GM12878 (cell line): ENCODE data around the gene DACH1. TPM values are rescaled to one million over a fixed set of nuclear protein-coding genes. Genes with fewer than 3 reads are reported as not detected.

Experiments
- ATAC-seq: fragments of 200-7000 bp; cut with Tn5 transposase; 3 replicates; pipeline ENCODE4 v1.9.1; 2020; ENCODE audit warnings: mild to moderate bottlenecking, moderate library complexity
- BruUV-seq: library from RNA; stranded (reverse); fragments of 400-500 nt; replicated peaks from 2 replicates; lab custom pipeline; 2021; lab: Mats Ljungman, UMichigan
- CTCF ChIA-PET: fragments of 300-600 bp; sonication (Branson Sonifier 250); formaldehyde crosslinking; extraction: SDS; loops from one replicate; lab custom pipeline; 2021; ENCODE audit warnings: inconsistent platforms; lab: Yijun Ruan, JAX
- POLR2A ChIA-PET: fragments of 350-600 bp; formaldehyde crosslinking; extraction: SDS; loops from one replicate; lab custom pipeline; 2021; ENCODE audit warnings: inconsistent platforms; lab: Charles Lee
- RAD21 ChIA-PET: fragments of 300-600 bp; sonication (Branson Sonifier 250); formaldehyde crosslinking; loops from one replicate; lab custom pipeline; 2023; ENCODE audit warnings: antibody characterized with exemption; ENCODE audit not compliant: unreplicated experiment; lab: Charles Lee
- SMC1A ChIA-PET: fragments of 300-600 bp; sonication (Branson Sonifier 250); formaldehyde crosslinking; loops from one replicate; lab custom pipeline; 2023; ENCODE audit not compliant: unreplicated experiment, uncharacterized antibody; lab: Charles Lee
- DNase-seq: peaks from one replicate; pipeline ENCODE4 v3.0.0-alpha.2; 2011; ENCODE audit warnings: low read depth, low spot score
- FAIRE-seq: peaks from 3 replicates; lab custom pipeline; 2011; peaks lifted over from hg19 to GRCh38; lab: Jason Lieb, UNC
- H2AFZ ChIP-seq: 2 replicates; pipeline ENCODE4 v1.6.0; 2011; ENCODE audit warnings: low read depth, low read length, control low read depth; ENCODE audit not compliant: control insufficient read depth
- H3K27ac ChIP-seq: 2 replicates; pipeline ENCODE4 v1.5.1; 2011; ENCODE audit warnings: control low read depth; ENCODE audit not compliant: control insufficient read depth, insufficient read depth
- H3K27me3 ChIP-seq, 2 experiments: replicated peaks in 1 of 2; 2 replicates each; pipeline versions ENCODE4 v1.6.0 to v1.6.1; 2011; ENCODE audit warnings: low read length in 1 of 2; ENCODE audit not compliant: control insufficient read depth in 2 of 2, insufficient read depth in 2 of 2
- H3K36me3 ChIP-seq, 2 experiments: 2 replicates each; pipeline ENCODE4 v1.5.1; 2011; ENCODE audit warnings: low read length in 1 of 2; ENCODE audit not compliant: control insufficient read depth in 2 of 2, insufficient read depth in 2 of 2
- H3K4me1 ChIP-seq: 2 replicates; pipeline ENCODE4 v1.6.1; 2011; ENCODE audit warnings: mild to moderate bottlenecking, low read length, moderate library complexity, mixed read lengths; ENCODE audit not compliant: control insufficient read depth, insufficient read depth
- H3K4me2 ChIP-seq: 2 replicates; pipeline ENCODE4 v1.6.0; 2011; ENCODE audit warnings: control low read depth; ENCODE audit not compliant: control insufficient read depth, insufficient read depth
- H3K4me3 ChIP-seq: fragments of 200-600 bp; sonication (generic); 2 replicates; pipeline ENCODE4 v1.5.1; 2016
- H3K79me2 ChIP-seq: 2 replicates; pipeline ENCODE4 v1.6.0; 2011; ENCODE audit warnings: low read length; ENCODE audit not compliant: control insufficient read depth, insufficient read depth
- H3K9ac ChIP-seq: 2 replicates; pipeline ENCODE4 v1.8.0; 2011; ENCODE audit warnings: low read length, control low read depth, mixed read lengths; ENCODE audit not compliant: control insufficient read depth, insufficient read depth
- H3K9me3 ChIP-seq: replicated peaks from 3 replicates; pipeline ENCODE4 v1.5.1; 2011; ENCODE audit warnings: mild to moderate bottlenecking, low read length; ENCODE audit not compliant: control insufficient read depth, insufficient read depth
- H4K20me1 ChIP-seq: 2 replicates; pipeline ENCODE4 v1.6.0; 2011; ENCODE audit not compliant: control insufficient read depth, insufficient read depth
- E4F1 ChIP-seq: fragments of 450-650 bp; IDR thresholded peaks from 2 replicates; pipeline ENCODE4 v1.6.1; 2018; ENCODE audit warnings: borderline replicate concordance, mild to moderate bottlenecking; ENCODE audit not compliant: partially characterized antibody
- ETV6 ChIP-seq, 2 experiments: fragments of 450-650 bp in 1 of 2; IDR thresholded peaks in 1 of 2; conservative IDR thresholded peaks in 1 of 2; 2 replicates each; pipeline ENCODE4 v1.6.1; 2014; ENCODE audit warnings: antibody characterized with exemption in 1 of 2, borderline replicate concordance in 1 of 2, low read depth in 1 of 2, mild to moderate bottlenecking in 1 of 2, moderate library complexity in 1 of 2
- NRF1 ChIP-seq: conservative IDR thresholded peaks from 2 replicates; pipeline ENCODE4 v1.6.1; 2011; ENCODE audit warnings: mild to moderate bottlenecking, low read depth, low read length, improper control_type of control experiment
- SMAD5 ChIP-seq: IDR thresholded peaks from 2 replicates; pipeline ENCODE4 v1.6.1; 2016; ENCODE audit warnings: antibody characterized with exemption, low read depth
- USF1 ChIP-seq: IDR thresholded peaks from 2 replicates; pipeline ENCODE4 v1.6.1; 2011; ENCODE audit warnings: borderline replicate concordance, low read depth, mild to moderate bottlenecking, moderate library complexity, mixed read lengths, low read length; ENCODE audit not compliant: insufficient read depth; ENCODE audit errors: extremely low read length
- WGBS: methylation state at CpG from one replicate; pipeline ENCODE4 v1.1.6; 2016; ENCODE audit warnings: low lambda C conversion rate; ENCODE audit not compliant: insufficient replicate concordance, insufficient coverage; ENCODE audit errors: missing lambda C conversion rate; 5-methylcytosine and 5-hydroxymethylcytosine counted together
- in situ Hi-C: fragments of 300-500 bp; cut with MboI; formaldehyde crosslinking; loops from 9 replicates; pipeline ENCODE4 v1.14.3; 2018; ENCODE audit warnings: mixed read lengths
- intact Hi-C: fragments of 100-400 bp; cut with micrococcal nuclease; formaldehyde crosslinking; loops from one replicate; pipeline ENCODE4 v1.14.2; 2022; ENCODE audit not compliant: unreplicated experiment
- polyA plus RNA-seq, 11 experiments: library from polyadenylated mRNA; depleted of rRNA in 4 of 11; unstranded in 6 of 11; stranded (reverse) in 5 of 11; fragments of >200 nt; fragmentation: Nextera tagmentation in 4 of 11; fragmentation: Illumina TruSeq in 1 of 11; extraction: Ambion mirVana in 4 of 11; extraction: Trizol in 1 of 11; gene quantifications; 1 replicate in 1 of 11; 2 replicates in 10 of 11; pipeline versions ENCODE4 v1.2.1 to v1.2.3, GENCODE V29; 2011 to 2016; ENCODE audit warnings: inconsistent platforms in 2 of 11, missing spikeins in 2 of 11, low read depth in 1 of 11
- total RNA-seq, 4 experiments: library from RNA; depleted of rRNA in 3 of 4; stranded (reverse); fragments of >200 nt in 3 of 4; fragmentation: Illumina TruSeq in 1 of 4; extraction: Trizol in 1 of 4; gene quantifications; 2 replicates each; pipeline versions ENCODE4 v1.2.1 to v1.2.3, GENCODE V29; 2013 to 2021

Gene DACH1
- total and polyA plus RNA-seq, 10 of the 15 experiments (the other 5 are each of a cell fraction or from before 2014, with no cell fraction given) = 0.05 TPM; not detected in 9

- TF ChIP-seq E4F1 = no peak
Measured at GRCh38 chr13:71864094-71864985, 2.7 kb downstream of the DACH1 start (continued).

DNA sequence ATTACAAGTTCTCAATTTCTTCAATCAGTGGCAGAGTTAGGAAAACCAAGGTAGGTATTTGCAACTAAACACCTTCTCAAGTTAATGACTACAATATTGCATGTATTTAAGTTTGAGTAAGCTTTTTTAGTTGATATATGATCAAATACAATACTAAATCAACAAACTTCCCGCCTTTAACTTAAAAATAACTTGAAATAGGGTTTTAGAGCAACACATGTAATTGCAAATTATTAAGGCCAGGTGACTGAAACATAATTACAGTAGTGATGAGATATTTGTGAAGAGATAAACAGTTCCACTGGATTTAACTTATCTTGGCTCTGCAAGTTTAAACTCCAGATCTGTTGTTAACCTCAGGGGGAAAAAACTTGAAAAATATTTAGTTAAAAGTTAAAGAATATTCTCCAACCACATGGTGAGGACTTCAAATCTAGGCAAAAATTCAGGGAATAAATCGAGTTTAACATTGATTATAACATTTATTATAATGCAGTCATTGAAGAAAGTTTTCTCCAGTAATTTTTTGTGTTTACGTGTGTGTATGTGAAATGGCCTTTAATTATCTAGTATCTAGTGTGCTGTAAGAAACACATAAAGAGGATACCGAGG, 3.6 kb downstream of the DACH1 start:
- intact Hi-C loops (no loop called here), in situ Hi-C loops (no loop called here)
- SMC1A ChIA-PET = interaction anchor here (1.6 kb wide), 1 partner anchor 12 kb away, joined by 4 read pairs; no protein-coding TSS in a partner anchor
- TF ChIP-seq USF1 (no peak), SMAD5 (no peak), ETV6 (conservative IDR thresholded peaks at IDR 0.05 in 1 of 2, IDR thresholded peaks at IDR 0.05 in 1 of 2; ENCODE audit: borderline replicate concordance in 1 of 2, low read depth in 1 of 2) (no peak), NRF1 (no peak)
- RAD21 ChIA-PET = no interaction called here
- no peaks in the 10 kb centered on the region for H3K4me1 ChIP-seq
- H3K36me3 ChIP-seq = no peaks in the 10 kb centered on the region
- H2AFZ ChIP-seq = no peak overlapping the region
- FAIRE-seq (no peak), DNase-seq (no peak), ATAC-seq (no peak)
- H3K4me2 ChIP-seq = no peak overlapping the region
- H3K4me3 ChIP-seq = no peak overlapping the region
- H3K9me3 ChIP-seq = no peaks in the 10 kb centered on the region
- no peak overlapping the region for H3K9ac ChIP-seq
- no peaks in the 10 kb centered on the region for H3K79me2 ChIP-seq
- BruUV-seq = no TSS peak
- WGBS = 1% methylated on average over 4 of the region's 4 CpGs
- CTCF ChIA-PET = interaction anchor here (2.9 kb wide), 1 partner anchor 15 kb away, joined by 9 read pairs; no protein-coding TSS in a partner anchor
- POLR2A ChIA-PET = no interaction called here
- H4K20me1 ChIP-seq = no peaks in the 10 kb centered on the region
- H3K27me3 ChIP-seq = peaks cover 8% of the 10 kb centered on the region in 2 experiments
- H3K27ac ChIP-seq = no peak overlapping the region
